D721Med (cell line): Measurements from ENCODE around the gene AP4E1.
"Not testable (repeated sequence)": the region's sequence is repeated elsewhere in the genome, so short reads cannot be mapped to it uniquely, and the experiment has no call there.

ENCODE experiments used
- DNase-seq: peaks from one replicate; pipeline ENCODE4 v3.0.0; 2011; ENCODE audit warnings: low spot score; ENCODE audit not compliant: insufficient read length
- FAIRE-seq: peaks from 2 replicates; lab custom pipeline; 2011; peaks lifted over from hg19 to GRCh38; lab: Jason Lieb, UNC
- CTCF ChIP-seq: IDR thresholded peaks from 2 replicates; pipeline ENCODE4 v1.5.1; 2012; ENCODE audit warnings: mild to moderate bottlenecking, control low read depth; ENCODE audit not compliant: insufficient read depth; ENCODE audit errors: missing control alignments

The AP4E1 gene

GRCh38 chr15:51016615-51017014, 108.1 kb downstream of the AP4E1 start:
- no peak for DNase-seq
- FAIRE-seq = no peak
- TF ChIP-seq CTCF = no peak

- DNase-seq (no peak), FAIRE-seq (no peak)
- TF ChIP-seq CTCF = no peak
Observed at GRCh38 chr15:51022206-51022605, 113.7 kb downstream of the AP4E1 start.

- TF ChIP-seq CTCF = no peak
- DNase-seq = no peak
- FAIRE-seq = no peak
Observed at GRCh38 chr15:51023499-51023898, 115.0 kb downstream of the AP4E1 start.

- TF ChIP-seq CTCF = no peak
- FAIRE-seq (no peak), DNase-seq (no peak)
Observed at GRCh38 chr15:51024735-51025453, 116.4 kb downstream of the AP4E1 start.

- no peak for TF ChIP-seq CTCF
- DNase-seq (no peak), FAIRE-seq (no peak)
Observed at GRCh38 chr15:51025454-51025846, 117.0 kb downstream of the AP4E1 start.

GRCh38 chr15:51030649-51031316, 122.3 kb downstream of the AP4E1 start:
- no peak for TF ChIP-seq CTCF
- DNase-seq (no peak), FAIRE-seq (no peak)

GRCh38 chr15:51037474-51037873, 129.0 kb downstream of the AP4E1 start:
- DNase-seq, FAIRE-seq: not testable (repeated sequence)
